Body of pancreas (tissue), 4 donors: Measurements from ENCODE around the gene PRSS21. TPM values are rescaled to one million over a fixed set of nuclear protein-coding genes. Genes with fewer than 3 reads are reported as not detected.
A peak's percentile ranks its signal among the peaks of the same experiment; 100 is the strongest.

Experiments used
- ATAC-seq: fragments of 150-250 bp; one replicate; pipeline ENCODE4 v1.9.1; 2016
- DNase-seq, 4 donors: peaks; one replicate each; pipeline ENCODE4 v3.0.0-alpha.2; 2019
- H3K27ac ChIP-seq, 4 donors: fragments of 200-600 bp; sonication (generic); 1 replicate in 3 of 4; 2 replicates in 1 of 4; pipeline versions ENCODE4 v1.5.1 to v1.6.1; 2016 to 2019; ENCODE audit warnings: mild to moderate bottlenecking in 1 of 4, mixed read lengths in 1 of 4, moderate library complexity in 1 of 4
- H3K27me3 ChIP-seq, 2 donors: fragments of 200-600 bp; sonication (generic); one replicate each; pipeline ENCODE4 v1.6.0; 2016; ENCODE audit warnings: mild to moderate bottlenecking in 1 of 2
- H3K36me3 ChIP-seq, 2 donors: fragments of 200-600 bp; sonication (generic); replicated peaks in 1 of 2; 2 replicates each; pipeline ENCODE4 v1.5.1; 2016; ENCODE audit warnings: low read depth in 2 of 2; ENCODE audit not compliant: insufficient read depth in 1 of 2
- H3K4me1 ChIP-seq: fragments of 200-600 bp; sonication (generic); one replicate; pipeline ENCODE4 v1.6.0; 2016
- H3K4me3 ChIP-seq, 2 donors: fragments of 200-600 bp; sonication (generic); 1 replicate in 1 of 2; 2 replicates in 1 of 2; pipeline ENCODE4 v1.5.1; 2016 to 2019
- H3K9me3 ChIP-seq, 3 donors: fragments of 200-600 bp; sonication (generic); 1 replicate in 2 of 3; 2 replicates in 1 of 3; pipeline ENCODE4 v1.5.1; 2016
- POLR2A ChIP-seq, 3 donors: fragments of 450-650 bp; IDR thresholded peaks; one replicate each; pipeline ENCODE4 v1.6.1; 2016; ENCODE audit warnings: antibody characterized with exemption in 3 of 3, mild to moderate bottlenecking in 2 of 3
- WGBS, 2 donors: methylation state at CpG; one replicate each; pipeline ENCODE4 v1.1.5; 2017; 5-methylcytosine and 5-hydroxymethylcytosine counted together
- intact Hi-C: fragments of 100-400 bp; cut with DNase I; formaldehyde crosslinking; loops from one replicate; pipeline ENCODE4 v1.15.1; 2023
- total RNA-seq, 2 donors: library from RNA; depleted of rRNA; stranded (reverse); fragments of >200 nt; gene quantifications; one replicate each; pipeline ENCODE4 v1.1.0, GENCODE V29; 2016
- TF ChIP-seq, protein P1 (sequence below), 7 experiments: fragments of 450-650 bp in 4 of 7; fragments of 200-600 bp in 3 of 7; sonication (generic) in 3 of 7; IDR thresholded peaks; one replicate each; pipeline ENCODE4 v1.5.1; 2016 to 2019; ENCODE audit warnings: antibody characterized with exemption in 7 of 7

PRSS21 gene
- total RNA-seq, 2 donors from 2014 or later: 0.66 to 1.6 TPM

DNA sequence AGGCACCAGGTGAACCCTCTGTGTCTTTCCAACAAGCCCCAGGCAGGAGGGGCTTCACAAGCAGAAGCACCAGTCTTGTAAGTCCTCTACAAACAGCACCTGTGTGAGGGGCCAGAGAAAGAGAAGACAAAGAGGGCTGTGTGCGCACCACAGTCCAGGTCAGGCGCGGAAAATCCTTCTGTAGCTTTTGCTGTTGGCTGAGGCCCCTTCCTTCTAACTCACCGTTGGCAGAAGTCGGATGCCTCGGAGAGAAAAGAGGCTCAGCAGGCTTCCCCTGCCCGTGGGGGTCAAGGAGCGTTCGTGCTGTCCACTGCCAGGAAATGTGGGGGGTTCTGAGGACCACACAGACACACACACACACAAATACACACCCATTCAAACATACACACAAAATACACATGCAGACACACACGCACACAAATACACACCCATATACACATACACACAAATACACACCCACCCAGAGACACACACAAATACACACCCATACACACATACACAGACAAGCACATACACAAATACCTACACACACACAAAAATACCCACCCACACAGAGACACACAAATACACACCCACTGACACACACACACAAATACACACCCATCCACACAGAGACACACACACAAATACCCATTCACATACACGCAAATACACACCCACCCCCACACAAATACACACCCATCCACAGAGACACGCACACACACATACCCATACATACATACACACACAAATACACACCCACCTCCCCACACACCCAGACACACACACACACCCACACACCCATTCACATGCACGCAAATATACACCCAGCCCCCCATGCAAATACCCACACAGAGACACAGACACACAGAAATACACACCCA lies 19.8 kb downstream of the PRSS21 start:
- intact Hi-C loops: no loop called here
- WGBS, 2 donors: 44 to 50% methylated on average over 10 to 13 of the region's 13 CpGs
- Histone ChIP-seq H3K4me1 (peaks cover under 1% of the 10 kb centered on the region), H3K9me3 (no peaks in the 10 kb centered on the region), H3K27me3 (no peaks in the 10 kb centered on the region), H3K27ac (peak overlapping the region; percentile 62 to 85 (median 78)), H3K4me3 (no peak overlapping the region), H3K36me3 (no peaks in the 10 kb centered on the region)
- TF ChIP-seq, protein P1, sequence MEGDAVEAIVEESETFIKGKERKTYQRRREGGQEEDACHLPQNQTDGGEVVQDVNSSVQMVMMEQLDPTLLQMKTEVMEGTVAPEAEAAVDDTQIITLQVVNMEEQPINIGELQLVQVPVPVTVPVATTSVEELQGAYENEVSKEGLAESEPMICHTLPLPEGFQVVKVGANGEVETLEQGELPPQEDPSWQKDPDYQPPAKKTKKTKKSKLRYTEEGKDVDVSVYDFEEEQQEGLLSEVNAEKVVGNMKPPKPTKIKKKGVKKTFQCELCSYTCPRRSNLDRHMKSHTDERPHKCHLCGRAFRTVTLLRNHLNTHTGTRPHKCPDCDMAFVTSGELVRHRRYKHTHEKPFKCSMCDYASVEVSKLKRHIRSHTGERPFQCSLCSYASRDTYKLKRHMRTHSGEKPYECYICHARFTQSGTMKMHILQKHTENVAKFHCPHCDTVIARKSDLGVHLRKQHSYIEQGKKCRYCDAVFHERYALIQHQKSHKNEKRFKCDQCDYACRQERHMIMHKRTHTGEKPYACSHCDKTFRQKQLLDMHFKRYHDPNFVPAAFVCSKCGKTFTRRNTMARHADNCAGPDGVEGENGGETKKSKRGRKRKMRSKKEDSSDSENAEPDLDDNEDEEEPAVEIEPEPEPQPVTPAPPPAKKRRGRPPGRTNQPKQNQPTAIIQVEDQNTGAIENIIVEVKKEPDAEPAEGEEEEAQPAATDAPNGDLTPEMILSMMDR (IDR thresholded peaks at IDR 0.05): no peak
- TF ChIP-seq POLR2A (IDR thresholded peaks at IDR 0.05): no peak
- DNase-seq: no peak
- ATAC-seq: no peak

DNA sequence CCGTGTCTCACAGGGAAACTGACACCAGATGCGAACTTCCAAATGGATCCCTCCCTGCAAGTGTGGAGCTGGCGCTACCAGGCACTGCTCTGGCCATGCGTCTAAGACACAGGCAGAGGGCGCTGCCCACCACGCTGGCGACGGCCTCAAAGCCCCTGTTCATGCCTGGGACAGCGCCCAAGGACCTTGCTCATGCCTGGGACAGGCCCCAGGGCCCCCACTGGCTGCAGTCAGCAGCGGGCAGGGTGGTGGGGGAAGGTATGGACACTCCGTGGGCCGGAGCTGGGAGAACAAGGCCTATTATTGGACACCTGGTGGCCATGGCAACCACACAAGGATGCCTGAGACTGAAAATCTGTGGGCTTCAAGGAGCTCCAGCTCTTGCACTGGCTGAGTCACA lies 21.9 kb downstream of the PRSS21 start:
- H3K4me1 ChIP-seq: peaks cover 8% of the 10 kb centered on the region
- no peaks in the 10 kb centered on the region for H3K9me3 ChIP-seq
- no peak for TF ChIP-seq POLR2A (IDR thresholded peaks at IDR 0.05)
- TF ChIP-seq, protein P1 (IDR thresholded peaks at IDR 0.05): peak; percentile 63 to 93 (median 88)
- 1% methylated on average over 12 of the region's 12 CpGs; no CpG with 5 or more reads in 1 of the 2 donors for WGBS, 2 donors
- ATAC-seq (peak; percentile 74), DNase-seq (peak; percentile 77 to 83 (median 80))
- H3K4me3 ChIP-seq: no peak overlapping the region
- no peaks in the 10 kb centered on the region for H3K36me3 ChIP-seq
- intact Hi-C loops: no loop called here
- H3K27me3 ChIP-seq: no peaks in the 10 kb centered on the region
- no peak overlapping the region for H3K27ac ChIP-seq

DNA sequence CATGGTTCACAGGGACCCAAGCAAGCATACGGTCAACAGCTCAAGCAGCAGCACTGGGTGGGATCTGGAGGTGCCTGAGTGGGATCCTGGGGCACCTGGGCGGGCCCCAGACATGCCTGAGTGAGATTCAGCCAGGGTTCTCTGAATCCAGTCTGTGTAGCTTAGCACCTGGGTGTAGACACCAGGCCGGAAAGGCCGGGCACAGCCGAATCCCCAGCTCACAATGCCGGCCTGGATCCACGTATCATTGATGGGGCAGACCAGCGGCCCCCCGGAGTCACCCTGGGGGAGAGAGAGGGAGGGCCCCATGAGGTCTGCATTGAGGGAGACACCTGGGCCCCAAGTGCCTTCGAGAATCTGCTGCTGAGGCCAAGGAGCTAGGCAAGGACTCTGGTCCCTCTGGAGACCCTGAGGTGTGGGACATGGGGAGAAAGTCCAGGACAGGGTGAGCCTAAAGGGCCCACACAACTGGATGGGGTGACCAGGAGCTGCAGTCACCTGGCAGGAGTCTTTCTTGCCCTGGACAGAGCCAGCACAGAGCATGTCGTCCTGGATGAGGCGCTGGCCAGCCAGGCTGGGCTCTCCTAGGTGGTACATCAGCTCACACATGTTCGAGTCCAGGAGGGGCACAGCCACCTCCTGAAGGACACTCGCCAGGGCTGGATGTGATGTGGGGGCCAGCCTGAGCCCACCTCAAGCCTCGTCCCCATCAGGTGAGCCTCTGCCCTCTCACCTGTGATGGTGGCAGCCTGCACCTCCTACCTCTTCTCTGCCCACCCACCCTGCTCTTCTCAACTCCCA lies 22.8 kb downstream of the PRSS21 start:
- no peaks in the 10 kb centered on the region for H3K27me3 ChIP-seq

DNA sequence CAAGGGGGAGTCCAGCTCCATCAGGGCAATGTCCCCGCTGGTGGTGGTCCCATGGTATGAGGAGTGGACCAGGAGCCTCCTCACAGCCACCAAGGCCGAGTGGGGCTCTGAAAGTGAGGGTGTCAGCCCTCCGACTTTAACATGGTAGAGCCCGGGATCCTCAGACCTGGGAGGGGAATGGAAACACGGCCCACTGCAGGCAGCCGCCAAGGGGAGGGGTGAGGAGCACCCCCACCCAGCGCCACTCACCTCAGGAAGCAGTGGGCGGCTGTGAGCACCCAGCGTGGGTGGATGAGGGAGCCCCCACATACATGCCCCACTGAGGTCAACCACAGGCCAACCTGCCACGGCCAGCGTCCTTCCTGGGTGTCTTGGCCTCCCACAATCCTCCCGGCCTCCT lies 23.9 kb downstream of the PRSS21 start:
- no peak for TF ChIP-seq POLR2A (IDR thresholded peaks at IDR 0.05)
- TF ChIP-seq, protein P1 (IDR thresholded peaks at IDR 0.05): no peak
- ATAC-seq: no peak
- intact Hi-C loops: no loop called here
- Histone ChIP-seq H3K27me3 (no peaks in the 10 kb centered on the region), H3K36me3 (no peaks in the 10 kb centered on the region), H3K27ac (no peak overlapping the region), H3K4me3 (no peak overlapping the region), H3K4me1 (peaks cover 8% of the 10 kb centered on the region), H3K9me3 (no peaks in the 10 kb centered on the region)
- WGBS, 2 donors: 61 to 84% methylated on average over 7 to 12 of the region's 12 CpGs
- DNase-seq: no peak

More for the DNA sequence above, 22.8 kb downstream of the PRSS21 start:
- intact Hi-C loops: no loop called here
- Histone ChIP-seq H3K4me1 (peaks cover 8% of the 10 kb centered on the region), H3K27ac (no peak overlapping the region), H3K36me3 (no peaks in the 10 kb centered on the region), H3K9me3 (no peaks in the 10 kb centered on the region), H3K4me3 (no peak overlapping the region)
- ATAC-seq: no peak
- WGBS, 2 donors: 58 to 63% methylated on average over 1 to 15 of the region's 15 CpGs
- no peak for TF ChIP-seq POLR2A (IDR thresholded peaks at IDR 0.05)
- TF ChIP-seq, protein P1 (IDR thresholded peaks at IDR 0.05): no peak
- no peak for DNase-seq
